T-helper 2 cell (primary cell): Measurements from ENCODE around the gene DDAH2.

Experiments used
- DNase-seq, 5 experiments: peaks; one replicate each; pipeline versions ENCODE4 v3.0.0 to v3.0.0-alpha.2; 2012 to 2022
- total RNA-seq, 2 donors: gene quantifications; one replicate each; lab custom pipeline; 2026; lab: John Stamatoyannopoulos, UW

Gene DDAH2
- 4.1 to 7.9 reads per million in 2 donors for total RNA-seq

- no peak for DNase-seq
These were observed at the start of gene DDAH2 for GRCh38 chr6:31728767-31729514. Gene DDAH2, minus strand, starts transcription at chr6:31729299. Its CDS starts 138 bp downstream, at chr6:31729161.

- DNase-seq: no peak
These were observed 49.1 kb upstream of the DDAH2 start for GRCh38 chr6:31778193-31778592.

- no peak for DNase-seq
These were observed 48.6 kb upstream of the DDAH2 start for GRCh38 chr6:31777667-31778050.

GRCh38 chr6:31776989-31777666 lies 48.0 kb upstream of the DDAH2 start, which contains the start of gene VWA7:
Gene VWA7, minus strand, starts transcription at chr6:31777328. Its CDS starts 549 bp downstream, at chr6:31776779.
- peak in 4 of 5 experiments; percentile 46 to 79 (median 65) for DNase-seq

- no peak for DNase-seq
These were observed 47.4 kb upstream of the DDAH2 start for GRCh38 chr6:31776485-31776988.

GRCh38 chr6:31775633-31776484 lies 46.8 kb upstream of the DDAH2 start:
- no peak for DNase-seq

DNA sequence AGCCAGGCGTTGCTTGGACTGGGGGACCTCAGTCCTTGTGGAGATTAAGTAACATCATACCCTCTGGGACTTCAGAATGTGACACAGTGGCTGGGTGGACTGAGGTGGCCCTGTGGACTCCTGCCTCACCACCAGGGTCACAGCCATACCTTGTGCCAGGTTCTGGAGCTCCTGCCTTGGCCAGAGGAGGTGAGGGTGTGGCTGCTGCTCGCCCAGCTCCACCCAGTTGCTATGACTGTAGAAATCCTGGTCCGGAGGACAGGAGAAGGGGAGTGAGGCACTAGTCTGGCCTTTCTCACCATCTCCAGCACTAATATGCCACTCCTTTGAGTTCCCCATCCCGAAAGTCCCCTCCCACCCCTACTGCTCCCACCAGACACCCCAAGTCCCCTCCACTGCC lies 46.1 kb upstream of the DDAH2 start:
- no peak for DNase-seq

GRCh38 chr6:31771992-31772358 lies 42.9 kb upstream of the DDAH2 start:
- DNase-seq: no peak

DNA sequence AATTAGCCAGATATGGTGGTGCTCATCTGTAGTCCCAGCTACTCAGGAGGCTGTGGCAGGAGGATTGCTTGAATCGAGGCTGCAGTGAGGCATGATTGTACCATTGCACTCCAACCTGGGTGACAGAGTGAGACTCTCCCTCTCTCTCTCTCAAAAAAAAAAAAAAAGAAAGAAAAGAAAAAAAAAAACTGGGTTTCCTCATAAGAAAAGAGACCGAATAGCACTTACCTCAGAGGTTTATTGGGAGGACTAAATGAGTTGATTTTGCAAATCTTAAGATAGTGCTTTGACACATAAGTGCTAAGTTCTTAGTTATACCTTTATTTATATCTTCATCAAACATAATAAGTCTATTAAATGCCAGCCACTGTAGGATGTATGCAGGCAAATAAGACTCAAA lies 41.8 kb upstream of the DDAH2 start:
- DNase-seq: no peak

- DNase-seq: peak; percentile 59 to 81 (median 72)
These were observed 40.7 kb upstream of the DDAH2 start for GRCh38 chr6:31769684-31770371.

- DNase-seq: no peak
These were observed 39.5 kb upstream of the DDAH2 start for GRCh38 chr6:31768363-31769257.

DNA sequence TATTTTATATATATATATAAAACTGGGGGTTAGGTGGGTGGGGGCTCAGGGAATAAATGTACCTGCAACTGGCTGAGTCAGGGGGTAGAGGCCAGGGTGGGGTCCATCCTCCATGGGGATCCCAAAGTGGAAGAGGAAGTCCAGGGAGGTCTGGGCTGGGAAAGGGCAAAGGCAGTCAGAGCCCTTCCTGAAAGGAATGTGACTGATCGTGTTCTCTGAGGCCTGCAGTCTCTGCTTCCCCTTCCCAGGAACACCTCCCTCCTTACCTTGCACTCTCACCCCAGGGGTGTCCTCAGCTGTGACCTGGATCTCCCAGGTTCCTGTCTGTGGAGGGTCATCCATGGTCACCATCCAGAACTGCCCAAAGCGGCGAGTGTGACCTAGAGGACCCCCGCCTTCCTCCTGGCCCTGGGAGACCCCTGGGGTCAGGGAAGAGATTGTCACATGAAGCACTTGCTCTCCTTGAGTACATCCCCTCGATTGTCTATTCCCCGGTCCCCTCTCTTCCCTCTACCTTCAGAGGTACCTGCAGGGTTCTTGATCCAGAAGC lies 38.1 kb upstream of the DDAH2 start:
- no peak for DNase-seq

DNA sequence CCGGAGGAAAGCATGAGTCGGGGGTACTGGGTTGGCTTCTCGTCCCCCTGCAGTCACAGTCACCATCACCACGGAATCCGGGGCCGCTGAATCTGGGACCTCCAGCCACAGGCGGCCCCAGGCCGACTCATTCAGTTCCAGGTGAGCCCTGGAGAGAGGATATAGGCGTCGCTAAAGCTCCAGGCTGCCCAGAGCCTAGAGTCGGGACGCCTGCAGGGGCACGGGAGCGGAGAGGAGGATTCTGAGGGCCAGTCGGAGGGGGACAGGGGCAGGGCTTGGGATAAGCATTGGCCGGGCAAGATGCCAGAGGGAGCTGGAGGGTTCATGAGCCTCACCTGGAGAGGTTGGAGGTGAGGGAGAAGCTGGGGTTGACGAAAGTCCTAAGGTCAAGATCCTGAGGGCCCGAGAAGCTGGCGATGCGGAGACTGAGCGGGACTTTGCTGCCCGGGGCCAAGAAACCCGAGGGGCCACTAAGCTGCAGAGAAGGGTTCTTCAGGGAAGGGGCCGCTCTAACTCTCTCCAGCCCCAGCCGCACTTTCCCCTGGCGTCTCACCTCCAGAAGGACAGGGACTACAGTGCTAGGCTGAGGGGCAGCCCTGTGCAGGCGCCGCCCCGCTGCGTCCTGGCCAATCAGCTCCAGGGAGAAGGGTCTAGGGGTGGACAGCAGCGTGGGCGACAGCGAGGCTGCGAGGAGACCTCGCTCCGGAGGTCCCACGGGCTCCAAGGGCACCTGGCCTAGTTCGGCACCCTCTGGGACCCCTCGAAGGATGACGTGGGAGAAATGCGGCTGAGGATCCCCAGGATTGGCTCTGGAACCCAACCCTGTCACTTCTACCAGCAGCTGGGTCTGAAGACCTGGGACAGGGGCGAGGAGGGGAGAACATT lies 37.1 kb upstream of the DDAH2 start:
- no peak for DNase-seq

- no peak for DNase-seq
These were observed 36.4 kb upstream of the DDAH2 start for GRCh38 chr6:31765559-31765909.

DNA sequence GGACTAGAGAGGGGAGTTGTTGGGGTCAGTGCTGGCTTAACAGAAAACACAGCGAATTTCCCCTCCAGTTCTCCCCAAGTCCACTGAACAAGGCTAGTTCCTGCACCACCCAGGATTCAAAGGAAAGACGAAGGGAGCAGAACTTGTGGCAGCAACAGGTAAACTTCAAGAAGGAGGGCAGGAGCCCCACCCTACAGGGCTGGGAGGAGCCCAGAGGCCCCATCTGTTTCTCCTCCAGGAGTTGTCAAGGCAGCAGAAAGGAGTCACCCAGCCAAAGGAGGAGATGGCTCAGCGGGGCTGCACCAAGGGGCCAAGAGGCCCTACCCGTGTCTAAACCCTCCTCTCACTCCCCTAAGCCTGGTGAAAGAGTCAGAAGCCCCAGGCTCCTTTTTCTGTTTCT lies 35.1 kb upstream of the DDAH2 start:
- DNase-seq: no peak

- no peak for DNase-seq
These were observed 34.5 kb upstream of the DDAH2 start for GRCh38 chr6:31763619-31763940.

GRCh38 chr6:31762878-31763618 lies 33.9 kb upstream of the DDAH2 start:
- no peak for DNase-seq

GRCh38 chr6:31762356-31762755 lies 33.3 kb upstream of the DDAH2 start, which contains the start of gene SAPCD1:
Gene SAPCD1, plus strand, starts transcription at chr6:31762656. Its CDS starts 399 bp downstream, at chr6:31763055.
- no peak for DNase-seq

DNA sequence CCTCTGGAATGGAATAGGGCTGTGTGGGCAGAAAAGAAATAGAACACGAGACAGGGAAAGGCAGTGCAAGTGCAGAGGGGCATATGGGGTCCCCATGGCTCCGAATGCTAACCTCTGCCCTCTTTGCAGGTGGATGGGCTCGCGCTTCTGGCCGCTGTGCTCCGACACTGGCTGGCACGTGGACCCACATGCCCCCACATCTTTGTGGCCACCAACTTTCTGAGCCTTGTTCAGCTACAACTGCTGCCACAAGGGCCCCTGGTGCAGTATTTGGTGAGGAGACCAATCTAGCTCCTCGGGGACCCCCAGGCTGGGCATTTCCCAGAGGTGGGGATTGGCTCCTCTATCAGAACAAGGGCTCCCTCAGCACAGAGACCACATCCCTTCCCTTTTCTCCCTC lies 32.2 kb upstream of the DDAH2 start:
- no peak for DNase-seq
